Islet of Langerhans (tissue), 1 donor: ENCODE results near the gene DVL3.

ENCODE experiments used
- FAIRE-seq: peaks from one replicate; lab custom pipeline; 2011; peaks lifted over from hg19 to GRCh38; lab: Jason Lieb, UNC

DVL3 gene

GRCh38 chr3:184211297-184211696, 56.1 kb downstream of the DVL3 start:
- no peak for FAIRE-seq

- no peak for FAIRE-seq
These were observed 56.5 kb downstream of the DVL3 start for GRCh38 chr3:184211718-184212117.

- no peak for FAIRE-seq
These were observed 63.6 kb downstream of the DVL3 start for GRCh38 chr3:184218814-184219213.

GRCh38 chr3:184222521-184222920, 67.3 kb downstream of the DVL3 start:
- FAIRE-seq, result no peak
